ENCODE results near the gene PLEKHA7.

- TF ChIP-seq CTCF (optimal IDR thresholded peaks at IDR 0.05 in 1 of 3, IDR thresholded peaks at IDR 0.05 in 1 of 3, conservative IDR thresholded peaks at IDR 0.05 in 1 of 3; ENCODE audit: extremely low read depth in 1 of 3, insufficient read depth in 2 of 3, low read length in 3 of 3), result no peak
- no peak for TF ChIP-seq EZH2 (IDR thresholded peaks at IDR 0.05; ENCODE audit: low read length)
These were observed 37.8 kb downstream of the PLEKHA7 start for GRCh38 chr11:16976379-16976778.

Data from keratinocyte (primary cell).